Right lobe of liver (tissue), 4 donors: ENCODE measurements around the gene SWAP70.

ENCODE experiments used
- CTCF ChIP-seq, 4 donors: fragments of 200-600 bp in 3 of 4; fragments of 450-650 bp in 1 of 4; IDR thresholded peaks; one replicate each; pipeline versions ENCODE4 v1.5.1 to v1.8.0; 2016 to 2022; ENCODE audit warnings: antibody characterized with exemption in 4 of 4, mild to moderate bottlenecking in 2 of 4
- POLR2A ChIP-seq: fragments of 450-650 bp; IDR thresholded peaks from one replicate; pipeline ENCODE4 v1.6.1; 2017; ENCODE audit warnings: antibody characterized with exemption, mild to moderate bottlenecking
- donor health status: DM: no; HTN: no; CAD: no.
- donor health status: DM: no; HTN: no; CAD: no.
- donor health status: DM: no; HTN: yes; CAD: no.

- TF ChIP-seq CTCF (IDR thresholded peaks at IDR 0.05) (no peak), POLR2A (no peak)
Observed at GRCh38 chr11:9762531-9762930, 98.7 kb downstream of the SWAP70 start.
